Pancreas (tissue), 10 donors: Measurements from ENCODE around the gene AANAT. TPM values are rescaled to one million over a fixed set of nuclear protein-coding genes. Genes with fewer than 3 reads are reported as not detected.

Experiments
- ATAC-seq, 4 donors: fragments of 200-7000 bp; cut with Tn5 transposase; one replicate each; pipeline versions ENCODE4 v1.8.0 to v1.9.1; 2020; ENCODE audit warnings: mild to moderate bottlenecking in 4 of 4, moderate library complexity in 4 of 4
- DNase-seq, 6 donors: peaks; one replicate each; pipeline ENCODE4 v3.0.0-alpha.2; 2020
- FAIRE-seq: peaks from 2 replicates; lab custom pipeline; 2012; peaks lifted over from hg19 to GRCh38; lab: Jason Lieb, UNC
- H3K27ac ChIP-seq, 4 donors: fragments of 200-600 bp; sonication (generic); 1 replicate in 3 of 4; 2 replicates in 1 of 4; pipeline versions ENCODE4 v1.5.0 to v1.8.0; 2020
- H3K27me3 ChIP-seq, 4 donors: fragments of 200-600 bp; one replicate each; pipeline ENCODE4 v1.8.0; 2021
- H3K36me3 ChIP-seq, 3 donors: fragments of 200-600 bp; sonication (generic) in 1 of 3; one replicate each; pipeline versions ENCODE4 v1.5.0 to v1.8.0; 2020 to 2021
- H3K4me1 ChIP-seq, 3 donors: fragments of 200-600 bp; one replicate each; pipeline ENCODE4 v1.8.0; 2021
- H3K4me3 ChIP-seq, 4 donors: fragments of 200-600 bp; sonication (generic) in 2 of 4; one replicate each; pipeline versions ENCODE4 v1.5.0 to v1.8.0; 2020 to 2021
- H3K9me3 ChIP-seq, 4 donors: fragments of 200-600 bp; one replicate each; pipeline ENCODE4 v1.8.0; 2021
- WGBS, 2 donors: extraction: QIAGEN DNeasy Blood & Tissue Kit; methylation state at CpG; one replicate each; pipeline ENCODE4 v1.1.7; 2013; 5-methylcytosine and 5-hydroxymethylcytosine counted together
- intact Hi-C, 3 donors: fragments of 100-400 bp; cut with DNase I; formaldehyde crosslinking; loops; one replicate each; pipeline versions ENCODE4 v1.11.1 to v1.14.2; 2022
- polyA plus RNA-seq, 2 donors: library from polyadenylated mRNA; stranded (reverse); fragments of 200-250 nt; gene quantifications; one replicate each; pipeline ENCODE4 v1.2.3, GENCODE V29; 2013
- total RNA-seq, 6 donors: library from RNA; stranded (reverse); fragmentation: NEBNext Ultra II Directional in 4 of 6; extraction: Animal tissue kit (Norgen Biotek cat#: 25700) in 4 of 6; gene quantifications; one replicate each; pipeline versions ENCODE4 v1.2.1 to v1.2.4, GENCODE V29; 2021 to 2023
- TF ChIP-seq, protein P1 (sequence below), 4 donors: fragments of 200-600 bp; sonication (generic) in 3 of 4; IDR thresholded peaks; one replicate each; pipeline versions ENCODE4 v1.5.0 to v1.8.0; 2021; ENCODE audit warnings: antibody characterized with exemption in 4 of 4
- donor health status: healthy with polysubstance abuse.
- donor health status: DM: no; HTN: no; CAD: no; lungs with moderate emphysema.
- donor health status: DM: no; HTN: no; CAD: no.
- donor health status: control.
- donor health status: control.
- donor health status: Bipolar disorder and iron deficiency.
- donor health status: DM: yes; HTN: yes; CAD: no.
- donor health status: DM: no; HTN: no; CAD: no.
- donor health status: DM: no; HTN: no; CAD: no.
- donor health status: DM: yes; HTN: yes; CAD: no.

The AANAT gene
- total and polyA plus RNA-seq, 8 donors, result 0.16 to 0.23 TPM; not detected in 6

DNA sequence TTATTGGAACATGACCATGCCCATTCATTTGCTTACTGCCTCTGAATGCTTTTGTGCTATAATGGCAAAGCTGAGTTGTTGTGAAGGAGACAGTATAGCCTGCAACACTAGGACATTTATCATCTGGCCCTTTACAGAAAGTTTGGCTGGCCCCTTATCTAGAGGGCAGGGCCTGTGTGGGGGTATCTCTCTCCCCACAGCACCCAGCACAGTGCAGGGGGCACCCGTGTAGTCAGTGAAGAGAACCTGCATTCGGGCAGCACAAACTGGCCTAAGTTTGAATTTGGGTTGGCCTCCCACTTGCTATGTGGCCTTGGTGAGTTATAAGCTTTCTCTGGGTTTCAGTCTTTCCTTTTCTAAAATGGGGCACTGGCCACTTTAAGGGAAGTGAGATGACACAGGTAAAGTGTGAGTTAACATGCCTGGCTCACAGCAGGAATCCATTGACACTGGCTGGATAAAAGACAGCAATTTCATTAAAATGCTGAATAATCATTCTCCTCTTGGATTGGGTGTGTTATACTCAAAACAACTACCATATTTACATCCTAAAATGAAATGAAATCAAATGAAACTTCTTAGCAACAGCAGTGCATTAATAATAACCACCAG is 26.5 kb upstream of the AANAT start:
- H3K27me3 ChIP-seq, result no peaks in the 10 kb centered on the region
- TF ChIP-seq, protein P1, sequence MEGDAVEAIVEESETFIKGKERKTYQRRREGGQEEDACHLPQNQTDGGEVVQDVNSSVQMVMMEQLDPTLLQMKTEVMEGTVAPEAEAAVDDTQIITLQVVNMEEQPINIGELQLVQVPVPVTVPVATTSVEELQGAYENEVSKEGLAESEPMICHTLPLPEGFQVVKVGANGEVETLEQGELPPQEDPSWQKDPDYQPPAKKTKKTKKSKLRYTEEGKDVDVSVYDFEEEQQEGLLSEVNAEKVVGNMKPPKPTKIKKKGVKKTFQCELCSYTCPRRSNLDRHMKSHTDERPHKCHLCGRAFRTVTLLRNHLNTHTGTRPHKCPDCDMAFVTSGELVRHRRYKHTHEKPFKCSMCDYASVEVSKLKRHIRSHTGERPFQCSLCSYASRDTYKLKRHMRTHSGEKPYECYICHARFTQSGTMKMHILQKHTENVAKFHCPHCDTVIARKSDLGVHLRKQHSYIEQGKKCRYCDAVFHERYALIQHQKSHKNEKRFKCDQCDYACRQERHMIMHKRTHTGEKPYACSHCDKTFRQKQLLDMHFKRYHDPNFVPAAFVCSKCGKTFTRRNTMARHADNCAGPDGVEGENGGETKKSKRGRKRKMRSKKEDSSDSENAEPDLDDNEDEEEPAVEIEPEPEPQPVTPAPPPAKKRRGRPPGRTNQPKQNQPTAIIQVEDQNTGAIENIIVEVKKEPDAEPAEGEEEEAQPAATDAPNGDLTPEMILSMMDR (IDR thresholded peaks at IDR 0.05), result no peak
- FAIRE-seq (no peak), ATAC-seq (no peak), DNase-seq (no peak)
- 81 to 84% methylated on average over 2 of the region's 2 CpGs for WGBS, 2 donors
- H3K9me3 ChIP-seq, result no peaks in the 10 kb centered on the region
- H3K36me3 ChIP-seq, result no peaks in the 10 kb centered on the region
- no peak overlapping the region for H3K27ac ChIP-seq
- H3K4me3 ChIP-seq, result no peak overlapping the region
- intact Hi-C loops, result no loop called here
- no peaks in the 10 kb centered on the region for H3K4me1 ChIP-seq

DNA sequence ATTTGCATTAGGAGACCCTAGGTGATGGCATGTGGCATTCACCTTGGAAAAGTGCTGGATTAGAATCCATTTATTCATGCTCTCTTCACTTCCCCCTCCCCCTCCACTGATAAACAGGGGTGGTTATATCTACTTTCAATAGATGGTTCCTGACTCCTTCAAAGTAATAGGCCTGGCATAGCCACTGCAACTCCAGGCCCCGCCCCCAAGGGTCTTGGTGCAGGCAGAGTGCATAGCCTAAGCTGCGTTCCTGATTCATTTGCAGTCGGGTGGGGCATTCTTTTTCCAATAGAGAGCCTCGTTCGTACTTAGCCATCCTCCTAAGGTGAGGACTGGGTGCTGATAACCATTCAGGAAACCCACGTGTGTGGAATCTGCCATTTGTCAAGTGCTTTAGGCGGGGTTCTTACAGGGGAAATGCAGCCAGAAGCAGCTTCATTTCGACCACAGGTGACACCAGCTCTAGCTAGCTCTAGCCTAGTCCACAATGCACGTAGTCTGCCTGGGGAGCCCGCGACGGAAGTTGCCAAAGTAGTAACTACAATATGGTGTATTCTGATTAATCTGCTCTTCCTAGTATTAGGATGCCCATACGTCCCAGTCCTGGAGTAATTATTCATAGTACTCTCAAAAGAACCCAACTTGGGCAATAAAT is 25.6 kb upstream of the AANAT start:
- peaks cover 0 to 7% (median 0%) of the 10 kb centered on the region in 3 donors for H3K4me1 ChIP-seq
- intact Hi-C loops, result no loop called here
- H3K27me3 ChIP-seq, result no peaks in the 10 kb centered on the region
- TF ChIP-seq, protein P1 (IDR thresholded peaks at IDR 0.05), result no peak
- ATAC-seq (no peak), DNase-seq (no peak), FAIRE-seq (no peak)
- no peaks in the 10 kb centered on the region for H3K36me3 ChIP-seq
- H3K9me3 ChIP-seq, result no peaks in the 10 kb centered on the region
- 80% methylated on average over 13 of the region's 13 CpGs for WGBS, 2 donors
- H3K27ac ChIP-seq, result no peak overlapping the region
- H3K4me3 ChIP-seq, result no peak overlapping the region

DNA sequence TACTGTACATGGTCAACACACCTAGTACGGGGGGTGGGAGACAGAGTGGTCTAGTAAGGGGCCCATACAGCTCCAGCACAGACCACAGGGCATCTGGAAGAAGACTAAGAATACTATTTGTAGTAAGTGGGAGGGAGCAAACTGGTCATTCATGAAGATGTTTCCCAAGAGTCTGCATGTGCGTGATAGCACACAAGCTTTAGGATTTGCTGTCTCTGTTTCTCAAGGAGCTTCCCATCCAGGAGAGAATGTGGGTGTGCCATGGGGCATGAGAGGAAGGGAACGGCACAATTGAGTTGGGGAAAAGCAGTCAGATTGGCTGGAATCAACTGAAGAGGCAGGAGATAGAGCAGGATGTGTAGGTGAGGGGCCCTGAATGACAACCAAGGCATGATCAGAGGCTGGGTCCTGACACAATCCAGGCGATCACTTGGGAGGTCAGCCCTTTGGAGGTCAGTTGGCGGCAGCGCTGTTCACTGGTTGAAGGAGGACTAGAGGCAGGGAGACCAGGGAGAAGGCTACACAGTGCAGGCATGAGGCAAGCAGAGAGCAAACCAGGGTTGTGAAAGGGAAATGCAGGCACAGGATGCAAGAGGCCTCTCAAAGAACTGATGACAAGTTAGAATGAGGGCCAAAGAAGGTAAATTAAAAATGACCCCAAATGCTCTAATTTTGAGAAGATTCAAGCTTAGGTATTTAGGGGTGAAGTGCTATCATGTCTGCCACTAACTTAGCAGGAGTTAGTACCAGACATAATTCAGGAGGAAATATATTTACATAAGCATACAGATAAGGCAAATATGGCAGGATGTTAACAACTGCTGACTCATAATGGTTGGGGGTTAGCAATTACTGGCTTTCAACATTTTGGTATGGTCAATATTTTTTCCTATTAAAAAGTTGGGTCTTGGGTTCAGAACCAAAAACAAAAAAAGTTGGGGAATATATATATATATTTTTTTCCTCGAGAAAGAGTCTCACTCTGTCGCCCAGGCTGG is 24.8 kb upstream of the AANAT start:
- H3K4me3 ChIP-seq, result no peak overlapping the region
- peaks cover 0 to 11% (median 0%) of the 10 kb centered on the region in 3 donors for H3K4me1 ChIP-seq
- no peaks in the 10 kb centered on the region for H3K9me3 ChIP-seq
- no peak overlapping the region for H3K27ac ChIP-seq
- H3K27me3 ChIP-seq, result no peaks in the 10 kb centered on the region
- 95% methylated on average over 8 of the region's 8 CpGs for WGBS, 2 donors
- DNase-seq, result no peak
- H3K36me3 ChIP-seq, result no peaks in the 10 kb centered on the region
- no peak for FAIRE-seq
- no peak for ATAC-seq
- intact Hi-C loops, result no loop called here
- TF ChIP-seq, protein P1 (IDR thresholded peaks at IDR 0.05), result no peak

DNA sequence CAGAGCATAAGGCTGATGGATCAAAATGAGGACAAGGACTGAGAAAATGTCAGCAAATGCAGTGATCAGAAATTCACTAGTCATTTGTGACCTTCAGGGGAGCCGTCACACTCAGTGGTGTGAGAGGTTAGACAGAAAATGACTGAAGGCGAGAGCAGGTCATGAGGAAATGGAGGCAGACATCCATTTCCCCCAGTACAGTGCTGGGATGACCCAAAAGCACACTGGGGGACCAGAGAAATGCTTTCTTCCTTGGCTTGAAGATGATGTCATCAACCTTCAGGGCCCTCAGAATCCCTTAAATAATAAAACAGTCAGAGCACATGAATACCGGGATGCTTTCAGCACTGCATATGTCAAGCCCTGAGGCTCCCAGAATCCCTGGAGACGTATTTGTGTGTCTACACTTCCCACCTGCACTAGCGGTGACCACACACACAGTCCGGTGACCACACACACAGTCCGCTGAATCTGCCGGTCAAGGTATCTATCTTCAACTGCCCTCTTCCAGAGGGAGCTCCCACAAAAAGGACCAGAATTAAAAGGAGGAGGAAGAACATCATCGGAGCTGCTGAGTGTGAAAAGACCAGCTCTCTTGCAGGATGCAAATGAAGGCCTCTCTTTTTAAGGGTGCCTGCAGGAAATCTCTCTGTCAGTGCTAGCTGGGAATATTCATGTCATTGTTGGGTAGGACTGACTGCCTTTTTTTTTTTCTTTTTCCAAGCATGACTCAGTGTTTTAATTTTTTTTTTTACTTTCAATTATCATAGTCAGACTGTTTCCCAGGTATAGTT is 22.7 kb upstream of the AANAT start:
- Histone ChIP-seq H3K27ac (no peak overlapping the region), H3K4me1 (peaks cover 0 to 15% (median 0%) of the 10 kb centered on the region in 3 donors), H3K36me3 (no peaks in the 10 kb centered on the region), H3K4me3 (no peak overlapping the region), H3K9me3 (no peaks in the 10 kb centered on the region), H3K27me3 (no peaks in the 10 kb centered on the region)
- no peak for FAIRE-seq
- WGBS, 2 donors, result 82 to 86% methylated on average over 9 of the region's 9 CpGs
- DNase-seq, result no peak
- ATAC-seq, result no peak
- TF ChIP-seq, protein P1 (IDR thresholded peaks at IDR 0.05), result no peak
- intact Hi-C loops, result no loop called here
